HG03565 (cell line): ENCODE measurements around the gene PTPN23.
"Not testable (repeated sequence)": the region's sequence is repeated elsewhere in the genome, so short reads cannot be mapped to it uniquely, and the experiment has no call there.

ENCODE experiments used
- ATAC-seq: cut with Tn5 transposase; IDR thresholded peaks from one replicate; pipeline ENCODE4 v1.9.1; 2021; ENCODE audit warnings: mild to moderate bottlenecking, moderate library complexity; ENCODE audit not compliant: unreplicated experiment

Gene PTPN23, protein sequence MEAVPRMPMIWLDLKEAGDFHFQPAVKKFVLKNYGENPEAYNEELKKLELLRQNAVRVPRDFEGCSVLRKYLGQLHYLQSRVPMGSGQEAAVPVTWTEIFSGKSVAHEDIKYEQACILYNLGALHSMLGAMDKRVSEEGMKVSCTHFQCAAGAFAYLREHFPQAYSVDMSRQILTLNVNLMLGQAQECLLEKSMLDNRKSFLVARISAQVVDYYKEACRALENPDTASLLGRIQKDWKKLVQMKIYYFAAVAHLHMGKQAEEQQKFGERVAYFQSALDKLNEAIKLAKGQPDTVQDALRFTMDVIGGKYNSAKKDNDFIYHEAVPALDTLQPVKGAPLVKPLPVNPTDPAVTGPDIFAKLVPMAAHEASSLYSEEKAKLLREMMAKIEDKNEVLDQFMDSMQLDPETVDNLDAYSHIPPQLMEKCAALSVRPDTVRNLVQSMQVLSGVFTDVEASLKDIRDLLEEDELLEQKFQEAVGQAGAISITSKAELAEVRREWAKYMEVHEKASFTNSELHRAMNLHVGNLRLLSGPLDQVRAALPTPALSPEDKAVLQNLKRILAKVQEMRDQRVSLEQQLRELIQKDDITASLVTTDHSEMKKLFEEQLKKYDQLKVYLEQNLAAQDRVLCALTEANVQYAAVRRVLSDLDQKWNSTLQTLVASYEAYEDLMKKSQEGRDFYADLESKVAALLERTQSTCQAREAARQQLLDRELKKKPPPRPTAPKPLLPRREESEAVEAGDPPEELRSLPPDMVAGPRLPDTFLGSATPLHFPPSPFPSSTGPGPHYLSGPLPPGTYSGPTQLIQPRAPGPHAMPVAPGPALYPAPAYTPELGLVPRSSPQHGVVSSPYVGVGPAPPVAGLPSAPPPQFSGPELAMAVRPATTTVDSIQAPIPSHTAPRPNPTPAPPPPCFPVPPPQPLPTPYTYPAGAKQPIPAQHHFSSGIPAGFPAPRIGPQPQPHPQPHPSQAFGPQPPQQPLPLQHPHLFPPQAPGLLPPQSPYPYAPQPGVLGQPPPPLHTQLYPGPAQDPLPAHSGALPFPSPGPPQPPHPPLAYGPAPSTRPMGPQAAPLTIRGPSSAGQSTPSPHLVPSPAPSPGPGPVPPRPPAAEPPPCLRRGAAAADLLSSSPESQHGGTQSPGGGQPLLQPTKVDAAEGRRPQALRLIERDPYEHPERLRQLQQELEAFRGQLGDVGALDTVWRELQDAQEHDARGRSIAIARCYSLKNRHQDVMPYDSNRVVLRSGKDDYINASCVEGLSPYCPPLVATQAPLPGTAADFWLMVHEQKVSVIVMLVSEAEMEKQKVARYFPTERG (N-terminal part only)

DNA sequence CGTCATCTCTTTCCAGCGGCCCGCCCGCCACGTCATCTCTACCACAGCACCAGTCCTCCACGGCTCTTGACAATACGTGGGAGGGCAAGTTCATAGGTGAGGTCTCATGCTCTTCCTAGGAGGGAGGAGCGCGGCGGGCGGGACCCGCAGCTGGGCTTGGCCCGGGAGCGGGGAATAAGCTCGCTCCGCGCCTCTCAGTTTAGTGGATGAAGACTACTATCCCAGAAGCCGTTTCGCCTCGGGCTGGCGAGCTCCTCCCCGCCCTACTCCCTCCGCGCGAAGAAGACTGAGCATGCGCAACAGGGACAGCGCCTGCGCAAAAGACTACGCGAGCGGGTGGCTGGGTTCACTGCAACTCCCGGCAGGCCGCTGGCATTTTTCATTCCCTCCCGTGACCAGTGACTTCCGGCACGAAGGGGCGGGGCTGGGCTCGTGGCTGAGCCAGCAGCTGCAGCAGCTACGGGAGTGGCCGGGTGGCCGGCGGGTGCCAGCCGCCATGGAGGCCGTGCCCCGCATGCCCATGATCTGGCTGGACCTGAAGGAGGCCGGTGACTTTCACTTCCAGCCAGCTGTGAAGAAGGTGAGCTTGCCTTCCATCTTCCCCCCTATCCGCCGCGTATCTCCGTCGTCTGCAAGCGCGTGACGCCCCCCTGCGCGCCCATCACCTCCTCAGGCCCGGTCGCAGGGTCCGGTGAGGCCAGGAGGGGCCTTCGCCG lies at the start of gene PTPN23:
Gene PTPN23, plus strand, starts transcription at position 421 of the 716 bp plus-strand sequence. Its CDS starts 76 bp downstream, at position 497.
- peak; percentile 68 for ATAC-seq

DNA sequence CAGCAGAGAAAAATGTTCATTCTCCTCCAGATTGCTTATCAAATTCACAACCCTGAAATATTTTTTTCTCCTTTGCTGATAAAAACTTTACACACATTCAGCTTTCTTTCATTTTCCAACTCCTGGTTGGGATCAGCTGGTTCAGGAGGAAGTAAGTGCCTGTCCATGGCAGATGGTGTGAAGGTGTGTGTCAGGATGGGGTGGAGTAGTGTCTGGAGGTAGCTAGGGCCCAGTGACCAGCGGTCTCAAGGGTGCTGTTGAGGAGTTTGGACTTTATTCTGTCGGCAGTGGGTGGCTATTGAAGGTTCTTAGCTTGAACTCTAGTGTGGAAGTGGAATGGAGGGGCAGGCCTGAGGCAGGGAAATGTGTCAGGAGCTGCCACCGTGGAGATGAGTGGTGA lies 46.9 kb upstream of the PTPN23 start:
- ATAC-seq: no peak

DNA sequence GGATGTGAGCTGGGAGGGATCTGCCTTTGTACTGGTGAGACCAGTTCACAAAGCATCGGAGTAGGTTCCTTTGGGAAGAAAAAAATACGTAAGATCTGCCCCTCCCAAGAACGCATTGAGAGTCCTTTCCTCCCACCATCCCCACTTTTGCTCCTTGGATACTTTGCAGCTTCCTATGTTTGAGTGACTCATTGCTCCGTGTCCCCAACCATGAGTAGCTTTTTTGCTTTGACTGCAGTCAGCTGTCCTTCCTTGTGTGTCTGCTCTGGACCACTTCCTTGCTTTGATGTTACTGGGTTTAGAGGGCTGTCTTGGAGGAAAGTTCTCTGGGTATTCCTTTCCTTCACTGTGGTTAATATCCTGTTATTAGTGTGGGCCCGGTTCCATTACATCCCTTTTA lies 43.2 kb upstream of the PTPN23 start:
- ATAC-seq: no peak

DNA sequence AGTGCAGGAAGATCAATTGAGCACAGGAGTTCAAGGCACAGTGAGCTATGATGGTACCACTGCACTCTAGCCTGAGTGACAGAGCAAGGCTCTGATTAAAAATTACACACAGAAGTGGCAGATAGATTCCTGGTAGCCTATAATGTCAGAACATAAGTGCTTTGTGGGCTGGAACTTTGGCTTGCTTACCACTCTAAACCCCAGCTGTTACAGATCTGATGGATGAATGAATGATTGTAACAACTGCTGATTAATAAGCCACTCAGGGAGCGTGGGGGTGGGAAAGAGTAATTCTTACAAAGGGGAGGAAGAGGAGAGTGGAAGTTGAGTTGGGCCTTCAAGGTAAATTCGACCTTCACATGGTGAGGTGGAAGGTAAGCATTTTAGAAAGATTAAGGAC lies 40.9 kb upstream of the PTPN23 start:
- ATAC-seq: no peak

DNA sequence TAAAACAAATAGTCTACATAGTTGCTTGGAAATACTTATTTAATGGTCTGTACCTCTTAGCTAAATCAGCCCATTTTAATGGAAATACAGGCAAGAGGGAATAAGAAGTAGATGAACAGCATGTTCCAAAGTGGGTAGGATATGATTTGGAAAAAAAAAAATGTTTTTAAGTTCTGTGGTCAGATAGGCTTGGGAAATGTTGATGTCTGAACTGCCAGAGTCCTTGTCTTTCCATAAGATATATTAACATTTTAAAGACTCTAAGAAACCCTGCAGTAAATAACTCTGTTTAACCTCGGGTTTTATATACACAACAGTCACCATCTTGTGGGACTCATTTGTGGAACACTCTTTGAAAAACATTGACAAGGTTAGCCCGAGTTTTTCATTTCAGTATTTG lies 40.0 kb upstream of the PTPN23 start:
- no peak for ATAC-seq

DNA sequence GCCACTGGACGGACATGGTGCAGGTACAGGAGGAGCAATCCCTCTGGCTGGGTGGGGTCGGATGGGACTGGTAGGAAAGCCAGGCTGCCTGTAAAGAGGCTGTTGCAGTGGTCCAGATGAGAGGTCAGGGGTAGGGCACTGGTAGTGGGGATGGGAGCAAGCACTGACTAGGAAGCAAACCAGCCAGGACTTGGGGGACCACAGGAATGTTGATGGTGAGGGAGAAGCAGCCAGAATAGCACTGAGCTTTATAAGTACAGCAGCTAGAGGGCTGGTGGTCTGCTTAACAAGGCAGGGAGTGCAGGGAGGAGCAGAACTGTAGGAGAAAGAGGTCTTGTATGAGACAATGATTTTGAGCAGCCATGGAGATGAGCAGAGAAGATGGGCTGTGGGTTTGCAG lies 38.7 kb upstream of the PTPN23 start:
- ATAC-seq: no peak

DNA sequence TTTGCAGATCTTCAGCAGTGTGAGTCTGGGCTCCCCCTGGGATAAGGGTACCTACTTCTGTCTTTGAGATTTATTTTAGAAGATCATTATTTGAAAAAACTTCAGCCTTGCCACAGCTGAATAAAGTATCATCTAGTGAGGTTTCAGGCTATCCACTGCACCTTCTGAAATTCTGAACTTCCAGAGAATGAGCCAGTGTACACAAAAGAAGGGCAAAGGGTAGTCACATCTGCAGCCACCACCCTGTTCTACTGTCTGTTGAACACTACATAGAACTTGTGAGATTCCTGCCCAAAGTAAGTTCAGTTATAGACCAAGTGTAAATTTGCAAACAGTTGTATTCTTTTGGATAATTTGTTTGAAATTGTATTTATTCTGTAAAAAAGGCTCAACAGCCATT lies 38.0 kb upstream of the PTPN23 start:
- ATAC-seq: no peak

DNA sequence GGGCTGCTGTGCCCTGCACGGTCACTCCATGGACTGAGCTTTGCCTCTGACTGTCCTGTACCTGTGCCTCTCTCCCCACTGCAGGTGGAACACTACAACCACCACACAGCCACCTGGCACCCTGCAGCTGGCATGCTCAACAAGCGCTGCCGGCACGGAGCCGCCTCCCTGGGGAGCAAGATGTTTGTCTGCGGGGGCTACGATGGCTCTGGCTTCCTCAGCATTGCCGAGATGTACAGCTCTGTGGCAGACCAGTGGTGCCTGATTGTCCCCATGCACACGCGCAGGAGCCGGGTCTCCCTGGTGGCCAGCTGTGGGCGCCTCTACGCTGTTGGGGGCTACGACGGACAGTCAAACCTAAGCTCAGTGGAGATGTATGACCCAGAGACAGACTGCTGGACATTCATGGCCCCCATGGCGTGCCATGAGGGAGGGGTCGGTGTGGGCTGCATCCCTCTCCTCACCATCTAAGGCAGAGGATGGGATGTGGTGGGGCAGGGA lies 37.3 kb upstream of the PTPN23 start:
- ATAC-seq: no peak

DNA sequence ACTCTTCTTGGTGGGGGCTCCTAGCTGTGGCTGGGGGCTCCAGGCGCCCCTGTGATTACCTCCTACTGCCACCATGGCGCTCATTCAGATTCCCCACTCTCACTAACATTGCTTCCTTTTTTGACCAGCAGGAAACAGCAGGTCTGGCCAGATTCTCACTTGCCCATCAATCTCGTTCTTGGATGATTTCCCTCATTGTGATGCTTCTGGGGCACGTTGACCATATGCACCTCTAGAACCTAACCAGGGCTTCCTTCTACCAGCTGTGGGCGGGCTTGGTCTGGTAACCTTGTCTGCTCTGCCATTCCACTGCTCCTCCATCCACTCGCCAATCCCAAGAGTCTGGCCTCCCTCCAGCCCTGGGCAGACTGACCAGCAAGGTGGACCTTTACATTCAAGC lies 35.9 kb upstream of the PTPN23 start:
- no peak for ATAC-seq

DNA sequence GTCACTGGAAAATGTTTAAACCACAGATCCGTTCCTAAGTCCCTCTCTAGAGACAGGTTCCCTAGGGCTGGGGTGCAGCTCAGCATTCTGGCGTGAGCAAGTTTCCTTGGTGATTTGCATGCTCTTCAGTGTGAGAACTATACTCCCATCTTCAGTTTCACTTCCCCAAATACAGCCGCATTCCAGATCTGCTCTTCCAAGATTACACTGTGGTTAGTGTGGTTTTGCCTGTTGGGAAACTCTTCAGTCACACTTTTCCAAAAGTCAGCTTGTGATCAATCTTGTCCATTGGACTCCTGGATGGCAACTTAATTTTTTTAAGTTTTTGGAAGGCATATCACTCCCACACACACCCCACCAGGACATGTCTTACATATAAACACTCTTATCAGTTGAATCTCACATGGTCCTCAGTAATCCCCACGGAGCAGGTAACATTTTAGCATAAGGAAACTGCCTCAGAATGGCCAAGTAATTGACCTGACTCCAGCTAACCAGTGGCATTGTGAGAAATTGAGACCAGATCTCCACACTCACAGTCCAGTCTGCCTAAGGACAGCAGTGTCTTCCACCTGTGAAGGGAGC lies 33.5 kb upstream of the PTPN23 start:
- ATAC-seq: peak; percentile 66

DNA sequence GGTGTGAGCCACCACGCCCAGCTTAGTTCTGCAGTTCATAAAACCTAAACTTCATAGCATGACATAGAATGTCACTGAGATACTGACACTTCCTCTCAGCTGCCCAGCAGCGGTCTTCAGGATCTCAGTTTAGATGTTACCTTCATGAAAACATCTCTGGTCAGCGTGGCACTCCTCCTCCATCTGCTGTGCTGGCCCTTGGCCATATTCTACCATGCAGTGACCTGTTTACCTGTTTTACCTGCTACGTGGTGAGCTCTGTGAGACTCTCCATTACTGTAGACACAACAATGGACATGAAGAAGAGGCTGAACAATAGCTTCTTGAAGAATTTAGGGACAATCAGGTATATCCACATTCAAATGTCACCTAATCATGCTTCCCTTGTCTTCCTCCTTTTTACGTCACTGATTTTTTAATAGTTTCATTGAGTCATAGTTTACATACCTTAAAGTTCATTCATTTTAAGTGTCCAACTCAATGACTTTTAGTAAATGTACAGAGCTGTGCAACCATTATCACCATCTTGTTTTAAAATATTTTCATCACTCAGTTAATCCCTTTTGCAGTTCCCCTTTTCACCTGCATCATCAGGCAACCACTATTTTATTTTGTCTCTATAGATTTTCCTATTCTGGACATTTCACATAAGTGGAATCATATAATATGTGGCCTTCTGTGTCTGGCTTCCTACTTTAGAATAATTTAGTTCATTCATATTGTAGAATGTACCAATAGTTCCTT lies 32.2 kb upstream of the PTPN23 start:
- ATAC-seq: no peak

DNA sequence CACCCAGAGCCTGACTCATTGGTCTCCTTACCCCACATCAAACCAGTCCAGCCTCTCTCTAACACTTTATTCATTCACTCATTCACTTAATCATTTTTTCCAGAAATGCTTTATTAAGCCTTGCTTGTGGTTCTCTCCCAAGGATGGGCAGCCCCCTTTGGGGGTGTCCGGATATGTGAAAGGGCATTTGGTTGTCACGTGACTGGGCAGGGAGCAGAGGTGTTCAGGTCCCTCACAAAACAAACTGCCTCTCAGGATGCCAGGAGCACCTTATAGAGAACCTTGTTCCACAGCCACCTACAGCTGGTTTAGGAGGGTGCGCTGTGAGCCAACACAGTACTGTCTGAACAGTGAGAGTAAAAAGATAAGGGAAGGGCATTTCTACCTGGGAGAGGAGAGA lies 25.8 kb upstream of the PTPN23 start:
- ATAC-seq: no peak

DNA sequence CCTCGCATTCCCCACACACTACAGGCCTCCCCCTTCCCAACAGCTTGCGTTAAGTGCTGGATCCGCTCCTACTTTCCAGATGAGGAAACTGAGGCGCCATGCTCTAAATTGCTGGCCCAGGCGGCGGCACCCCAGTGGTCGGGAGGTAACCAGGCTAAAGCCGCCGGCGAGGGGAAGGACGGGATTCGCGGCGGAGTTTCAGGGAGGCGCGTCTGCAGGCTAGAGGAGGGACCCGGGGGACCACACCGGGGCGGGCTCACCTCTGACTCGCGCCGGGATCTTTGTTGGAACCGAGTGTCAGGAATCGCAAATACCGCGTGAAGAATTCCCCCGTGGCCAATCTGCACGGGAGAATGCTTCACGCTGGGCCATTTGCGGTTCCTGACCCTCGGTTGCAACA lies 24.6 kb upstream of the PTPN23 start:
- ATAC-seq: no peak

DNA sequence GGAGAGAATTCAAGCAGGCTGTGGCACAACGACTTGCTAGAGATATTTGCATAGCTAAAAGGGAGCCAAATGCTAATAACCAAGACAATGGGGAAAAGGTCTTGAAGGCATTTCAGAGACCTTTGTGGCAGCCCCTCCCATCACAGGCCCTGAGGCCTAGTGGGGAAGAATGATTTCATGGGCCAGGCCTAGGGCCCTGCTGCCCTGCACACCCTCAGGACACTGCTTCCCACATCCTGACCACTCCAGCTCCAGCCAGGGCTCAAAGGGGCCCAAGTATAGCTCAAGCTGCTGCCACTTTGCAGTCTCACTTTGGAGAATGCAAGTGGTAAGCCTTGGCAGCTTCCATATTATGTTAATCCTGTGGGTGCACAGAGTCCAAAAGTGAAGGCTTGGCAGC lies 21.5 kb upstream of the PTPN23 start:
- no peak for ATAC-seq

DNA sequence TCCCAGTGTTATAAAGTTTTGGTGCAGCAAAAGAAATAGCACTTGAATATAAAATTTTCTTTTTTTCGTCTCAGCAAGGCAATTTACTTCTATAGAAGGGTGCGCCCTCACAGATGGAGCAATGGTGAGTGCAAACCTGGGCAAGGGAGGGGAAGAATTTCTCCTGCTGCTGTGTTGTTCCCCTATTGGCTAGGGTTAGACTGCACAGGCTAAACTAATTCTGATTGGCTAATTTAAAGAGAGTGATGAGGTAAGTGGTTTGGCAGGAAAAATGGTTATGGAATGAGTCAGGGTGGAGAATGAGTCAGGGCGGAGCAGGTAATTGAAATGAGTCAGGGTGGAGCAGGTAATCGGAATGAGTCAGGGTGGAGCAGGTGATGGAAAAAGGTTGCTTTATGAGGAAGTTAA lies 20.7 kb upstream of the PTPN23 start:
- ATAC-seq: not testable (repeated sequence)

DNA sequence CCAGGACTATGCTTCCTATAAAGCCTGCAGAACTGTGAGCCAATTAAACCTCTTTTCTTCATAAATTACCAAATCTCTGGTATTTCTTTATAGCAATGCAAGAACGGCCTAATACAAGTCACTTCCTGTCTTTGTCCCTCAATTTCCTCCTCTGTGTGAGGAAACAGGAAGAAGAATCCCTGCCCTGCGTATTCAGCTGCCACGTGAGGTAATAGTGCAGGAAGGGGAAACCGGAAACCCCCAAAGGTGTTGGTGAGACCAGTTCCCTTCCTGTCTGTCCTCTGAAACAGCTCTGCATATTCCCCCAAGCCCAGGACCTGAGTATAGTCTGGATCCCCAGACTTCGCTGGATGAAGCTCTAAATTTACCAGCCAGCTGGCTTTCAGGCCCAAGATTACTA lies 18.1 kb upstream of the PTPN23 start:
- no peak for ATAC-seq

DNA sequence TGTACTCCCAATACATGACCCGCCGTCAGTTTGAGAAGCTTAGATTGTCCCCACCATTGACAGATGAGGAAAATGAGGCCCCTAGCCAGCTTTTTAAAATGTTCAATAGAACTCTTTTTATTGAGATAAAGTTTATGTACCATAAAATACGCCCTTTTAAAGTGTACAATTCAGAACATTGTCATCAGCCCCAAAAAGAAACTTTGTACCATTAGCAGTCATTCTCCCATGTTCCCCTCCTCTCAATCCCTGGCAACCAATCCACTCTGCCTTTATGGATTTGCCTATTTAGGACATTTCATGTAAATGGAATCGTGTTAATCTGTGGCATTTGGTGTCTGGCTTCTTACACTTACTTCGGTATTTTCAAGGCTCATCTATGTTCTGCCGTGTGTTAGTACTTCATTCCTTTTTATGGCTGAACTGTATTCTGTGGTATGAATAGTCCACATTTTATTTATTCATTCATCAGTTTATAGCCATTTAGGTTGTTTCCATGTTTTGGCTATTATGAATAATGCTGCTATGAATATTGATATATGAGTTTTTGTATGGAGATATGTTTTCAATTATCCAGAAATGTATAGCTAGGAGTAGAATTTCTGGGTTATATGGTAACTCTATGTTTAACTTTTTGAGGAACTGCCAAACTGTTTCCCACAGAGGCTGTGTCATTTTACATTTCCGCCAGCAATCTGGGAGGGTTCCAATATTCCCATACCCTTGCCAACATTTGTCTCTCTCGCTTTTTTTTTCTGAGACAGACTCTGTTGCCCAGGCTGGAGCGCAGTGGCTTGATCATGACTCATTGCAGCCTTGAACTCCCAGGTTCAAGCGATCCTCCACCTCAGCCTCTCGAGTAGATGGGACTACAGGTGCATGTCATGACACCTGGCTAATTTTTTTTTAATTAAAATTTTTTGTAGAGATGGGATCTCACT lies 15.3 kb upstream of the PTPN23 start:
- ATAC-seq: no peak

DNA sequence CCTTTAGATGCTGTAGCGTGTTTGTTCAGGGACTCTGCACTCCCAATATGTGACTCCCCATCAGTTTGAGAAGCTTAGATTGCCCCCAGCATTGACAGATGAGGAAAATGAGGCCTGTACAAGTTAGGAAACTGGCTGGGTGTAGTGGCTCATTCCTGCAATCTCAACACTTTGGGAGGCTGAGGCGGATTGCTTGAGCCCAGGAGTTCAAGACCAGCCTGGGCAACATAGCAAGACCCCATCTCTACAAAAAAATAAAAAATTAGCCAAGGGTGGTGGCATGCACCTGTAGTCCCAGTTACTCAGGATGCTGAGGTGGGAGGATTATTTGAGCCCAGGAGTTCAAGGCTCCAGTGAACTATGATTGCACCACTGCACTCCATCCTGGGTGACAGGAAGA lies 14.0 kb upstream of the PTPN23 start:
- ATAC-seq: no peak
